HL-60 (cell line): ENCODE results near the gene ABCD1.
"Not testable (repeated sequence)": the region's sequence is repeated elsewhere in the genome, so short reads cannot be mapped to it uniquely, and the experiment has no call there.

Experiments used
- POLR2AphosphoS5 ChIP-seq: IDR thresholded peaks from 2 replicates; pipeline ENCODE4 v1.6.1; 2012; ENCODE audit warnings: low read depth
- TF ChIP-seq, protein P1 (sequence below): IDR thresholded peaks from one replicate; pipeline ENCODE4 v1.5.1; 2011; ENCODE audit warnings: low read length, control low read depth, inconsistent platforms; ENCODE audit not compliant: insufficient read depth

DNA sequence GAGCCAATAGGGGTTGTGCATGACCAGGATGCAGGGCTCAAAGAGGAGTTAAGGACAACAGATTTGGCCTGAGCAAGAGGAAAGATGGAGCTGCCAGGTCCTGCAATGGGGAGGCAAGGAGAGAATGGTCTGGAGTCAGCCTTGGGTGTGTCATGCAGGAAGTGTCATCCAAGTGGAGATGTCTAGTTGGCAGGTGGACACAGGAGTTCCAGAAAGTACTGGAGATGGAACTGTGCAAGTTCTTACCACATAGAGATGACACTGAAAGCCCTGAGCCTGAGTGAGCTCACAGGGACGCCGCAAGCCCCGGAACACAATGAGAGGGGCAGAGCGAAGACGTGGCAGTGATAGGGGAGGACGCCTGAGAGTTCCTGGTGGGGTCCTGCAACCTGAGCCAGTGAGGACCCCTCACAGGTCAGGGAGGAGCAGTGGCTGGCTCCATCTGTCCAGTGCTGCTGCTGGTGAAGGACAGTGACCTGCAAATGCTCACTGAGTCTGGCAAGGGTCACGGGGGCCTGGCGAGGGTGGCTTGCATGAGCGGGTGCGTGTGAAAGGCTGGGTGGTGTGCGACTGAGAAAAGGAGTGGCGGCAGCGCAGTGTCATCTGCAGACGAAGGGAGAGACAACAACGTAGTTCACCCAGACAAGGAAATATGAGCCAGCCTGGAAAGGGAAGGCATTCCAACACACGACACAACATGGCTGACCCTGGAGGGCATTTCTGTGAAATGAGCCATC is 27.5 kb upstream of the ABCD1 start:
- TF ChIP-seq, protein P1, sequence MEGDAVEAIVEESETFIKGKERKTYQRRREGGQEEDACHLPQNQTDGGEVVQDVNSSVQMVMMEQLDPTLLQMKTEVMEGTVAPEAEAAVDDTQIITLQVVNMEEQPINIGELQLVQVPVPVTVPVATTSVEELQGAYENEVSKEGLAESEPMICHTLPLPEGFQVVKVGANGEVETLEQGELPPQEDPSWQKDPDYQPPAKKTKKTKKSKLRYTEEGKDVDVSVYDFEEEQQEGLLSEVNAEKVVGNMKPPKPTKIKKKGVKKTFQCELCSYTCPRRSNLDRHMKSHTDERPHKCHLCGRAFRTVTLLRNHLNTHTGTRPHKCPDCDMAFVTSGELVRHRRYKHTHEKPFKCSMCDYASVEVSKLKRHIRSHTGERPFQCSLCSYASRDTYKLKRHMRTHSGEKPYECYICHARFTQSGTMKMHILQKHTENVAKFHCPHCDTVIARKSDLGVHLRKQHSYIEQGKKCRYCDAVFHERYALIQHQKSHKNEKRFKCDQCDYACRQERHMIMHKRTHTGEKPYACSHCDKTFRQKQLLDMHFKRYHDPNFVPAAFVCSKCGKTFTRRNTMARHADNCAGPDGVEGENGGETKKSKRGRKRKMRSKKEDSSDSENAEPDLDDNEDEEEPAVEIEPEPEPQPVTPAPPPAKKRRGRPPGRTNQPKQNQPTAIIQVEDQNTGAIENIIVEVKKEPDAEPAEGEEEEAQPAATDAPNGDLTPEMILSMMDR: not testable (repeated sequence)
- not testable (repeated sequence) for TF ChIP-seq POLR2AphosphoS5
